GM21825 (cell line): ENCODE results near the gene TBC1D16.
"Not testable (repeated sequence)": the region's sequence is repeated elsewhere in the genome, so short reads cannot be mapped to it uniquely, and the experiment has no call there.

Source experiments
- ATAC-seq: cut with Tn5 transposase; IDR thresholded peaks from one replicate; pipeline ENCODE4 v1.9.1; 2021; ENCODE audit warnings: mild to moderate bottlenecking, moderate library complexity; ENCODE audit not compliant: unreplicated experiment

The TBC1D16 gene

DNA sequence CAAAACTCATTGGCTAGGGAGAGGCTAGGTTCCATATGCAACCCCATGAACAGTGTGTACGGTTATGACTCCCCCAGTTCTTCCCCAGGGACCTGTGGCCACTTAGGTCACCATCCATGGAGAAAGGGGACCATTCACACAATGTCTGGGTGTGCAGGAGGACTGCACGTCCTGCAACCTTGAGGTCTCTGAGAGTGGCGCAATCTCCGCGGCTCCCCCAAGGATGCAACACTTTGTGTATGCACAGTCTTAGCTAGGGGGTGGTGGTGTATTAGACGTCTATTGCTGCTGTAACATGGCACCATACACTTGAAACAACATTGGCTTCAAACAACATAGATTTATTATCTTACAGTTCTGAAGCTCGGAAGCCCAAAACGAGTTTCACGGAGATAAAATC lies 130.8 kb downstream of the TBC1D16 start:
- no peak for ATAC-seq

DNA sequence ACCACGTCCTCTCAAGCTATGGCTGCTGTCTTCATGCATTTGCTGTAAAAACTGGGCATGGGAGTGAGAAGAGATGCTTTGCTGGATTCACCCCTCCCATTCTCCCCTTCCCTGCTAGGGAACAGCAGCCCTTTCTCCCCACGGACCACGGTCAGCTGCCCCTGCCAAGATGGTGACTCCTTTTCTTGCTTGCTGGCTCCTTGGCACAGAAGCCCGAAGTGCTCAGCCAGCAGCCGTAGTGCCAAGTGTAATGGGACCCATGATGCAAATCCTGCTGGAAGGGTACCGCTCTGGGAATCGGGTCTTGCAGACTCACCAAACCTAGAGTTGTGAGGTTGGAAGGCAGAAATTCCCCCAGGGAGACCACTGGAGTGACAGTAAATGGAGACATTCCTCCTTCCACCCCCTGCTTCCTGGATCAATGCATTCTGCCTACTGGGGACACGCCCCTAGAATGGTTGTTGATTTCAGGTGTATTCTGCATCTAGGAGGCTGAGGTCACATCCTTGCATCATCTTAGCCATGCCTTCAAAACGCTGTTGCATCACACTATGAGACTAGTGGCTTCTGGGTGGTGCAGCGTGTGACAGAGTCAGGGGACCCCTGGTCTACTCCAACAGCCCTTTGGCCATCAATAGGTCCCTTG lies 133.4 kb downstream of the TBC1D16 start:
- no peak for ATAC-seq

DNA sequence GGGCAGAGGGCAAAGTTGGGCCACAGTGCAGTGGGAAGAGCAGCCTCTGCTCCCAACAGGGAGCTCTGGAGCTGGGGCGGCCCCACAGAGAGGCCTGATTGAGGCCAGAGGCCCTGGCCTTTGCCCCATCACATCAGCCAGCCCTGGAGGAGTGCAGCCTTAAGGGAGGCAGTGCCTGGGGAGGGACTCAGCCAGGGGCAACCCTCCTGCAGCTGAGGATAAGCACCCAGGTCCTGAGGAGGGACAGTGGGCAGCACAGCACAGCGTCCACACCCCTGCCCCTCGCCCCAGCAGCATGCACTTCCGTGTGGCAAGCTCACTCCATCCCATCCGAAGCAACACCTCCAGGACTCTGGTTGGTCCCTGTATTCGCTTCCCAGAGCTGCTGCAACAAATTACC lies 134.5 kb downstream of the TBC1D16 start:
- no peak for ATAC-seq

DNA sequence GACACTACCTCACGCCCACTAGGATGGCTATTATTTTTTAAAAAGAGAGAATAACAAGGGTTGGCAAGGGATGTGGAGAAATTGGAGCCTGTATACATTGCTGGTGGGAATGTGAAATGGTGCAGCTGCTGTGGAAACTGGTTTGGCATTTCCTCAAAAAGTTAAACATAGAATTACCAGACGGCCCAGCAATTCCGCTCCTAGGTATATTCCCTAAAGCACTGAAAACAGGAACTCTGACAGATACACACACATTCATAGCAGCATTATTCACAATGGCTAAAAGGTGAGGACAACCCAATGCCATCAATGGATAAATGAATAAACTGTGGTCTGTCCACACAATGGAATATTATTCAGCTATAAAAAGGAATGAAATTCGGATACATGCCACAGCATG lies 136.1 kb downstream of the TBC1D16 start:
- no peak for ATAC-seq

DNA sequence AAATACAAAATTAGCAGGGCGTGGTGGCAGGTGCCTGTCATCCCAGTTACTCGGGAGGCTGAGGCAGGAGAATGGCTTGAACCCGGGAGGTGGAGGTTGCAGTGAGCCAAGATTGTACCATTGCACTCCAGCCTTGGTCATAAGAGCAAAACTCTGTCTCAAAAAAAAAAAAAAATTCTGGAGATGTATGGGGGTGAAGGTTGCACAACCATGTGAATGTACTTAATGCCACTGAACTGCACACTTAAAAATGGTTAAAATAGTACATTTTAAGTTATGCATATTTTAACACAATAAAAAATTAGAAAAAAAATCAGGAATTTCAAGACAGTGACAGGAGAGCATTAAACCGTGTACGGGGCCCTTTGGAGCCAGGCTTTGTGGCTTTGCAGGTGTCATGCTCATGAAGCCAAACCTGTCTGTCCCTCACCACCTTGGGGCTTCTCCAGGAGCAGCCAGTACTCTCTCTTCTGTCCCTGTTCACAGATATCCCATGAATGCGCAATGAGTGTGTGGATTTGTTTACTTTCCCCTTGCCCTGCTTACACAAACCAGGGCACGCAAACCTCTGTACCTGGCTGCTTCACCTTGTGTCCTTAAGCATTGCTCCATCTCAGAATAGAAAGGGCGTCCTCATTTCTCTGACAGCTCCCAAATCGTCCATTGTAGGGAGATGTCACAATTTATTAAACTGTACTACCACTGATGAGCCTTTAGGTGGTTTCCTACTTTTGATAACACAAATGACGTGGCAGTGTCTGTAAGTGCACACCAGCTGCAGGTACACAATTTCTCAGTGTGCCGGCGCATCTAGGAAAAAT lies 138.2 kb downstream of the TBC1D16 start:
- ATAC-seq: no peak

DNA sequence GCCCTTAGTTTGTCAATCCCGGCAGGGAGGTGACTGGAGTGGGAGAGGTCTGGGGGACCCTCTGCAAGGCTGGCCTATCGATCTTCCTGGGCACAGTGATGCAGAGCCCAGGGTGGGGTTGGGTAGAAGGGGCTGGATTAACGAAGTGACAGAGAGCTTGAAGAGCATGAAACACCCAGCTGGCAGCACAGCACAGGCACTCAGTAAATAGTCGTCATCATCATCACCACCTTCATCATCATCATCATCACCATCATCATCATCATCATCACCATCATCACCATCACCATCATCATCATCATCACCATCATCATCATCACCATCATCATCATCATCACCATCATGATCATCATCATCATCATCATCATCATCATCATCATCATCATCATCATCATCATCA lies 142.2 kb downstream of the TBC1D16 start:
- ATAC-seq: not testable (repeated sequence)

DNA sequence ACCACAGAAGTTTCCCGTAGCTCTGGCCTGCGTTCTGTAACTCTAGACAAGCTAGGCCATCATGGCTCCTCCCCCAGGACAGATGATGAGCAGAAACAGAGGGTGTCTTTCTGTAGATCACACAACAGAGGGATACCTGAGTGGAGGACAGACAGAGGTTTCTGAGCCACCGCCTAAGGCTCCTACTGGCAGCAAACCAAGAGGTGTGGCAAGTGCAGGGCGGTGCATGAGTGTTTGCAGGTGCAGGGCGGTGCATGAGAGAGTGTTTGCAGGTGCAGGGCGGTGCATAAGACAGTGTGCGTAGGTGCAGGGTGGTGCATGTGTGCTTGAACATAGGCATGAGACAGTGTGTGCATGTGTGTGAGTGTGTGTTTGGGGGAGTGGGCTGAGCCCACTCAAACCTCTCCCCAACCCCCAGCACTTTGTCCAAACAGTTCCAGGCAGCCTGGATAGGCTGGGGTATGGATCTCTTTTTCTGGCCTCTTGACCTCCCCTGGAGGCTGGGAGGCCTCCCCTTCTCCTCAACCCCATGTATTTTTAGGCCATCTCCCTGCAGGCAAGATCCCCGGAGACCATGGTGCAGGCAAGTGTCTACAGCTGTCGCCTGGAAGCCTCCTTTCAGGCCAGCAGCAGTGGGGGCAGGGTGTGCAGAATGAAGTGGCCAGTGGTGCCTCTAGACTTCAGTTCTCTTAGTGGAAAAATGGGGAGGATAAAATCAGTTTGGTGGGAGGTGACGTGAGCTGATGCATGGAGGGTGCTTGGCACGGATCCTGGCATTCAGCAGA lies 143.0 kb downstream of the TBC1D16 start:
- ATAC-seq: no peak

DNA sequence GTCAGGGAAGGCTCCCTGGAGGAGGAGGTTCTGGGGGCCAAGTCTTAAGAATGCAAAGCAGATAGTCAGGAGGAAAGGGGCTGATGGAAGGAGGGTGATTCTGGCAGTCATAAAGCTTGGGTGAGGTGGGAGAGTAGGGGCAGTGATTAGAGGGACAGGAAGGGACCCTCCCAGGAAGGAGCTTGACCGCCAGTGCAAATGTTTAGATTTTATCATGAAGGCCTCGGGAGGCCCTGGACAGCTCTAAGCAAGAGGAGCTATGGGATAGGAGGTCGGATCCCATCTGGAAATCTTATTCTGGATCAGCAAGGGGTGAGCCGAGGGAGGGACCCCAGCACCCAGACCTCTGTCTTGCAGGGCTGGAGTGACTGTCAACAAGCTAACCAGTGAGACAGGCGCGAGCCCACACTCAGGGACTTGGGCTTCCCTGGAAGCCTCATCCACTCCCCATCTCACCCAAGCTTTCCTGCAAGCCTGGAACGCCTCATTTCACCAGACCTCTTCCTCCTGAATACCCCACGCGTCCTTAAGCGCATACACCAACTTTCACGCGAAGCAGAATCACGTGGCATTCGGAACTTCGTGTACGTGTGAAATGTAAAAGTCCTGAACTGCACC lies 144.4 kb downstream of the TBC1D16 start:
- no peak for ATAC-seq

DNA sequence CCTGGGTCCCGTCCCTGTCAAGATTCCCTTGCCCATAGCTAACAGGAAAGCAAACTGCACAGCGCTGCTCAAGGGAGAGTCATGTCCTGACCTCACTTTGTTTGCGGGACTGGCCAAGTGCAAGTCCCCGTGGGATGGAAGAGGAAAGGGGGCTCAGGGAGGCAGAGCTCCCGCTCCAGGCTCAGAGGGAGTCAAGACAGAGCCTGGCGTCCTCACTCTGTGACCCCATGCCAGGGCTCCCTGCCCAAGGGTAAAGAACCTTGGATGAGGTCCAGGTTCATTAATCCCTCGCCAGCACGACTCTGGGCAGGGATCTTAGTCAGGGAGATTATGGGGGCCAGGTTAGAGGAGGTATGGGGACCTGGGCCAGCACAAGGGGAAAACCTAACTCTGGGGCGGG lies 145.0 kb downstream of the TBC1D16 start:
- no peak for ATAC-seq

DNA sequence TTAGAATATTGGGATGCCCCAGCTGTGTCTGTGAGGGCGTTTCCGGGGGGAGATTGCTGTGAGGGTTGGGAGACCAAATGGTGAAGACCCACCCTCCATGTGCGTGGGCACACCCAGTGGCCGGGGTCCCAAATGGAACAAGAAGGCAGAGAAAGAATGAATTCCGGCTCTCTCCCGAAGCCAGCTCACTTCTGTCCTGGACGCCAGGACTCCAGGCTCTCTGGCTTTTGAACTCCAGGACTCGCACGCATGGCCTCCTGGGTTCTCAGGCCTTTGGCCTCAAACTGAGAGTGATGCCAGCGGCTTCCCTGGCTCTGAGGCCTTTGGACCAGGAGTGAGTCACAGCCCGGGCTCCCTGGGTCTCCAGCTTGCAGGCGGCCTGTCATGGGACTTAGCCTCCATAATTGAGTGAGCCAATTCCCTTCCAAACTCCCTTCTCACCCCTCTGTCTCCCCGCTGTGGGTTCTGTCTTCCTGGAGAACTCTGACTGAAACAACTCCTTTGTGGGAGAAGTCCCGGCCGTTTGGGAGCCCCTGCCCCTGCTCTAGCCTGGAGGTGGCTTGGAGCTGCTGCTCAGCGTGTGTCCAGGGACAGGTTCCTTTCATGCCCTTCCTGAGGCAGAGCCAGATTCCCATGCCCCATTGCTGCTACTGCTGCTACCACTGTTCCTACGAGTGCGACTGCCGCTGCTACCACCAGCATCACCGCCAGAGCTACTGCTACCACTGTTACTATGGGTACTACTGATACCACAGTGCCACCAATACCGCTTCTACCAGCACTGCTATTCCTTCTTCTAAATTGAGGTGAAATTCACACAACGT lies 146.6 kb downstream of the TBC1D16 start:
- ATAC-seq: no peak

DNA sequence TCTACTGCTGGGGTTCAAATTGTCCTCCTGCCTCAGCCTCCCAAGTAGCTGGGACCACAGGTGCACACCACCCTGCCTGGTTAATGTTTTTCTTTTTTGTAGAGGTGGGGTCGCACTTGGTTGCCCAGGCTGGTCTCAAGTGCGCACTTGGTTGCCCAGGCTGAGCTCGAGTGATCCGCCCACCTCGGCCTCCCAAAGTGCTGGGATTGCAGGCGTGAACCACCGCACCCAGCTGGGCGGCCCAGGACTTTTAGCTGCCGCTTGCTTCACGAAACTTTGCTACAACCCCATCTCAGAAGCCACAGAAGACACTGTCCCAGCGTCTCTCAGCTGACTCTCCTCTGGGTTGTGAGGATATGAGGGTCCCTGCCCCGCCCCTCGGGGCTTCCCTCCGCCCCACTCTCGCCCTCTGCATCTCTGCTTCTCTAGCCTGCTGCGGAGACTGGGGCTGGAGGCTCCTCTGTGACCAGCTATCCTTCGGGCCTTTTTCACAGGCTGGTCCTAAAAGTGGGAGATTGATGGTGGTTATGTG lies 147.6 kb downstream of the TBC1D16 start:
- no peak for ATAC-seq

DNA sequence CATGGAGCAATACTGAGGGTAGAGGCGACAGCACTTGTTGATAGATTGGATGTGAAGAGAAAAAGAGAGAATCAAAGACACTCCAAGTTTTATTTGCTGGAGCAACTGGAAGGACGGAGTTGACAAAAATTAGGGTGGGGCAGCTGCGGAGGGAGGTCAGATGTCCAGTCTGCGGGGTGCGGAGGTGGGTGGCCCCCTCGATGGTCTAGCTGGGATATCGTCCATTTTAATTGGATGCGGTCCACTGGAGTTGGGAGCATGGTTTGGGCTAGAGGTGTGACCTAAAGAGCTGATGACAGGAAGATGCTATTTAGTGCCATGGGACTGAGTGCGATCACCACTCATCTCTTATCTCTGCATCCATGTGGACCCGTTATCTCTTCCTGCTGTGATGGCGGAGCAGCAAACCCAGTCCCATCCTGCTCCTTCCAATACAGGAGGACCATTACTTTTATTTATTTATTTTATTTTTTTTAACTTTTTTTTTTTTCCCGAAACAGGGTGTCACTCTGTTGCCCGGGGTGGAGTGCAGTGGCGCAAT lies 148.2 kb downstream of the TBC1D16 start:
- no peak for ATAC-seq

DNA sequence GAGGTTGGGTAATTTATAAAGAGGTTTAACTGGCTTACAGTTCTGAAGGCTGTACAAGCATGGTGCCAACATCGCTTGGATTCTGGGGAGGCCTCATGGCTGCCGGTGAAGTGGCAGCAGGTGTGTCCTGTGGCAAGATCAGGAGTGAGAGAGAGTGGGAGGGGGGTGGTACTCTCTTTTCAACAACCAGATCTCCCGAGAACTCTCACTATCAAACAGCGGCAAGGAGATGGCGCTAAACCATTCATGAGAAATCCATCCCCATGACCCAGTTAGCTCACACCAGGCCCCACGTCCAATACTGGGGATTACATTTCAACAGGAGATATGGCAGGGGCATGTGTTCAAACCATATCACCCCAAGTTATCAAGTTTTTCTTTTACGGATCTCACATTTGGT lies 152.5 kb downstream of the TBC1D16 start:
- no peak for ATAC-seq
